MM.1S (cell line): Measurements from ENCODE around the gene TAS2R13.

Source experiments
- DNase-seq: peaks from one replicate; pipeline ENCODE4 v3.0.0-alpha.2; 2015
- H2AFZ ChIP-seq: fragments of 300-600 bp; sonication (generic); 2 replicates; pipeline ENCODE4 v1.6.0; 2016; ENCODE audit warnings: antibody characterized with exemption, low read length
- H3F3A ChIP-seq: fragments of 300-600 bp; sonication (generic); 2 replicates; pipeline ENCODE4 v1.6.1; 2016; ENCODE audit warnings: mild to moderate bottlenecking, antibody characterized with exemption, low read length, moderate library complexity, mixed read lengths; ENCODE audit not compliant: insufficient read depth
- H3K27ac ChIP-seq: fragments of 300-600 bp; sonication (generic); 2 replicates; pipeline ENCODE4 v1.5.1; 2016; ENCODE audit warnings: mild to moderate bottlenecking, low read length
- H3K27me3 ChIP-seq: fragments of 300-600 bp; sonication (generic); replicated peaks from 2 replicates; pipeline ENCODE4 v1.6.0; 2016; ENCODE audit warnings: low read length; ENCODE audit not compliant: insufficient read depth
- H3K36me3 ChIP-seq: fragments of 300-600 bp; sonication (generic); replicated peaks from 2 replicates; pipeline ENCODE4 v1.6.1; 2016; ENCODE audit warnings: mild to moderate bottlenecking, low read length, mixed read lengths; ENCODE audit not compliant: insufficient read depth
- H3K4me1 ChIP-seq: fragments of 300-600 bp; sonication (generic); 2 replicates; pipeline ENCODE4 v1.6.1; 2016; ENCODE audit warnings: low read length, mixed read lengths
- H3K4me2 ChIP-seq: fragments of 300-600 bp; sonication (generic); 2 replicates; pipeline ENCODE4 v1.6.0; 2016; ENCODE audit warnings: low read depth, low read length
- H3K4me3 ChIP-seq: fragments of 300-600 bp; sonication (generic); 2 replicates; pipeline ENCODE4 v1.5.1; 2016; ENCODE audit warnings: low read length, mixed read lengths
- H3K79me2 ChIP-seq: fragments of 300-600 bp; sonication (generic); 2 replicates; pipeline ENCODE4 v1.6.1; 2016; ENCODE audit warnings: mixed run types, low read length, mixed read lengths
- H3K9ac ChIP-seq: fragments of 300-600 bp; sonication (generic); 2 replicates; pipeline ENCODE4 v1.6.1; 2016; ENCODE audit warnings: low read length, mixed read lengths
- H3K9me2 ChIP-seq: fragments of 300-600 bp; sonication (generic); replicated peaks from 2 replicates; pipeline ENCODE4 v1.6.1; 2016; ENCODE audit warnings: mild to moderate bottlenecking, low read length, mixed read lengths; ENCODE audit not compliant: insufficient read depth
- H3K9me3 ChIP-seq: fragments of 300-600 bp; sonication (generic); replicated peaks from 2 replicates; pipeline ENCODE4 v1.6.1; 2016; ENCODE audit warnings: mild to moderate bottlenecking, low read length, mixed read lengths; ENCODE audit not compliant: insufficient read depth
- H4K20me1 ChIP-seq: fragments of 300-600 bp; sonication (generic); 2 replicates; pipeline ENCODE4 v1.6.1; 2016; ENCODE audit warnings: mild to moderate bottlenecking, low read length, moderate library complexity, mixed read lengths; ENCODE audit not compliant: insufficient read depth
- CTCF ChIP-seq: fragments of 300-600 bp; sonication (generic); IDR thresholded peaks from 2 replicates; pipeline ENCODE4 v1.5.1; 2016; ENCODE audit warnings: antibody characterized with exemption, low read length, mixed read lengths
- EZH2 ChIP-seq: fragments of 300-600 bp; sonication (generic); optimal IDR thresholded peaks from 2 replicates; pipeline ENCODE3; 2017; ENCODE audit warnings: low read depth, mild to moderate bottlenecking, antibody characterized with exemption, low read length, mixed read lengths
- EZH2phosphoT487 ChIP-seq: fragments of 300-600 bp; sonication (generic); IDR thresholded peaks from 2 replicates; pipeline ENCODE4 v1.6.1; 2018; ENCODE audit warnings: antibody characterized with exemption, low read length

Gene TAS2R13

GRCh38 chr12:10891937-10892336 lies 17.4 kb downstream of the TAS2R13 start:
- DNase-seq = no peak
- H3K36me3 ChIP-seq = no peaks in the 10 kb centered on the region
- H3K27ac ChIP-seq = no peak overlapping the region
- H2AFZ ChIP-seq = no peak overlapping the region
- no peaks in the 10 kb centered on the region for H3K79me2 ChIP-seq
- no peaks in the 10 kb centered on the region for H4K20me1 ChIP-seq
- no peaks in the 10 kb centered on the region for H3K4me1 ChIP-seq
- no peak overlapping the region for H3K4me2 ChIP-seq
- H3K4me3 ChIP-seq = no peak overlapping the region
- H3K9me2 ChIP-seq = no peaks in the 10 kb centered on the region
- no peaks in the 10 kb centered on the region for H3F3A ChIP-seq
- H3K9ac ChIP-seq = no peak overlapping the region
- H3K27me3 ChIP-seq = no peaks in the 10 kb centered on the region
- H3K9me3 ChIP-seq = no peaks in the 10 kb centered on the region
- TF ChIP-seq CTCF = no peak

DNA sequence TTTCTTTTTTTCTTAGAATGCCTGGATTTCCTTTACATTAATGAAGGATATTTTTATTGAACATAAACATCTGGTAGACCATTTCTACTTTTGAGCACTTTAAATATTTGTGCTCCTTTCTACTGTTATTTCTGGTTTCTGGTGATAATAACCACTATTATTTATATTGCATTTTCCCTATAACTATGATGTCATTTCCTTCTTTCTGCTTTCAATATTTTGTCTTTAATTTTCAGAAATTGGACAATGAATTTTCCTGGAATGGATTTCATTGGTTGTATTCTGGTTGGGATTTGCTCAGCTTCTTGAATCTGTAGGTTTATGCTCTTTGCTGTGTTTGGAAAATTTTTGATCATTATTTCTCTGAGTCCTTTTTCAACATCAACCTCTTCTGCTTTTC lies 20.1 kb downstream of the TAS2R13 start:
- no peaks in the 10 kb centered on the region for H3K4me1 ChIP-seq
- no peaks in the 10 kb centered on the region for H3K36me3 ChIP-seq
- no peaks in the 10 kb centered on the region for H4K20me1 ChIP-seq
- H2AFZ ChIP-seq = no peak overlapping the region
- TF ChIP-seq EZH2phosphoT487 (no peak), CTCF (no peak), EZH2 (no peak)
- no peaks in the 10 kb centered on the region for H3K79me2 ChIP-seq
- H3F3A ChIP-seq = no peaks in the 10 kb centered on the region
- no peak for DNase-seq
- no peaks in the 10 kb centered on the region for H3K27me3 ChIP-seq
- H3K9me2 ChIP-seq = no peaks in the 10 kb centered on the region
- no peak overlapping the region for H3K27ac ChIP-seq
- H3K9ac ChIP-seq = no peak overlapping the region
- H3K9me3 ChIP-seq = no peaks in the 10 kb centered on the region
- H3K4me2 ChIP-seq = no peak overlapping the region
- no peak overlapping the region for H3K4me3 ChIP-seq

DNA sequence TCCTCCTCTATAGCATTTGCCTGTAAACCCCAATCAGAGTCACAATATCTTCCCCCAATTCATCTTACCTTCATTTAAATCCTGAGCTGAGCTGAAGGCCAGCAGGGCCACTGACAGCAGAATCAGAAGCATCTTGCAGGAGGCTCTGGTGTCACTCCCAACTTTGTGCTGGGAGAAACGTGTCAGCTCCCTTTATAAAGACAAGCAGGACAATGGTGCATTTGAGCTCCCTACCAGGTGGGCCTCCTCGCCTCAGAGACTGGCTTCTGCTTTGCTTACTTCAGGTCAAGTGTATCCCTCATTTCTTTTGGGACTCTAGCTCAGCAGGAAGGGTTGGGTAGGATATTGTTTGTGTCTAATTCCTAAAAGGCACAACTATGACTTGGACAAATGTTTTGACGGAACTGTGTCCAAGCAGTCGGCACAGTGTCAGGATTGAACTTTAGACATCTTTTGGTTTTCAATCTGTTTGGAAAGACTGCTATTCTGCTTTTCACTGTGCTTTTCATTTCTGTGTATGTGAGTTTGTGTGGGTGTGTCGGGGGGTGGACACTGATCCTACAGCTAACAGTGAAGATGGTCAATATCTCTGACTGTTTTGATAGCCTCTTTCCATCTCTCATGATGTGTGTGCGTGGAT lies 25.2 kb downstream of the TAS2R13 start, which contains the start of gene PRH1:
Gene PRH1 (minus strand): TSS at position 170 of the 640 bp plus-strand sequence. CDS start 38 bp downstream, at position 132.
- no peaks in the 10 kb centered on the region for H3K4me1 ChIP-seq
- no peaks in the 10 kb centered on the region for H3K9me3 ChIP-seq
- no peak for TF ChIP-seq EZH2phosphoT487
- TF ChIP-seq CTCF = no peak
- no peak for TF ChIP-seq EZH2
- no peaks in the 10 kb centered on the region for H3F3A ChIP-seq
- H3K79me2 ChIP-seq = no peaks in the 10 kb centered on the region
- DNase-seq = no peak
- H3K9me2 ChIP-seq = no peaks in the 10 kb centered on the region
- H3K27me3 ChIP-seq = no peaks in the 10 kb centered on the region
- H3K9ac ChIP-seq = no peak within 1 kb of the TSS
- no peaks in the 10 kb centered on the region for H4K20me1 ChIP-seq
- H3K27ac ChIP-seq = no peak within 1 kb of the TSS
- H3K4me3 ChIP-seq = no peak within 1 kb of the TSS
- no peak within 1 kb of the TSS for H3K4me2 ChIP-seq
- no peaks in the 10 kb centered on the region for H3K36me3 ChIP-seq
- H2AFZ ChIP-seq = no peak within 1 kb of the TSS
